ENCODE data around the gene CNP. TPM values are rescaled to one million over a fixed set of nuclear protein-coding genes. Genes with fewer than 3 reads are reported as not detected.

Gene CNP
- 51.1 and 97.1 TPM in 2 replicates for total RNA-seq (ENCODE audit: low replicate concordance)

GRCh38 chr17:41966463-41967140 is at the start of gene CNP:
CNP (plus strand) TSS chr17:41966795; CDS start chr17:41966885, 90 bp downstream.

DNA sequence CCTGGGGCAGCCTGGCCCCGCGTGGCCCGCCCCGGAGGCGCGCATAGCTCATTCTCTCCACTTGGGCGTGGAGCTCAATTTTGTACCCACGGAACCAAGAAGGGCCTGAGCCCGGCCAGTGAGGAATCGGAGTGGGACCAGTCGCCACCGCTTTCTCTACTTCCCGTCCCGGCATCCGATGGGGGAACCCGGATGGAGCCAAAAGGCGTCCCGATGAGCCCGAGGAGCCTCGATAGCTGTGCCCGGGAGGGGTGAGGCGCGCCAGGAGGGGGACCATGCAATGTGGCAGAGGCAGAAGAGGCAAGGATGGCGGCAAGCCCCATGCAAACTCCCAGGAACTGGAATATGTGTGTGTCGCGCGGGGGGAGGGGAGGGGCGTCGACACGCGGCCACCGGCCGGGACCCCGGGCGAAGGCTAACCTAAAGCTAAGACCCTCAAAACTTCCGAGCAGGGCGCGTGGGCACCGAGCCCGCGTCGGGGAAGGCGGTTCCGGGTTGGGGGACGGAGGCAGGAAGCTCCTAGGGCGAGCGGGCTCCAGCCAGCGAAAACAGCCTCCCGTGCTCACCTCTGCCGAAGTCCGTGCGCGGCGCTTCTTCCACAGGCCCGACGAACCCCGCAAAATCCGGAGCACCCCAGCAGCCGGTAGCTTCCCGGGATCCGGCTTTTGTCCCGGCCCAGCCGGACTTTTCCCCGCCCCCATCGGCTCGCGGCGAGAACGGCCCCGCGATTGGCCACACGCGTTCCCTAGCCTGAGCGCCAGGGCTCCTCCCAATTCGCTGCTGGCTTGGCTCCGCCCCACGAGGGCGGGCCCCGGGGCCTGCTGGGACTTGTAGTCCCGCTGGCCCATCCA is 48.1 kb upstream of the CNP start, which contains the start of gene ACLY:
Gene ACLY (minus strand): TSS at position 638 of the 851 bp plus-strand sequence. CDS start 5,078 bp downstream, outside the sequence.

GRCh38 chr17:41930009-41930832 is 36.4 kb upstream of the CNP start, which contains the start of gene ODAD4:
ODAD4 (plus strand) TSS chr17:41930617; CDS start chr17:41930724, 107 bp downstream.

DNA sequence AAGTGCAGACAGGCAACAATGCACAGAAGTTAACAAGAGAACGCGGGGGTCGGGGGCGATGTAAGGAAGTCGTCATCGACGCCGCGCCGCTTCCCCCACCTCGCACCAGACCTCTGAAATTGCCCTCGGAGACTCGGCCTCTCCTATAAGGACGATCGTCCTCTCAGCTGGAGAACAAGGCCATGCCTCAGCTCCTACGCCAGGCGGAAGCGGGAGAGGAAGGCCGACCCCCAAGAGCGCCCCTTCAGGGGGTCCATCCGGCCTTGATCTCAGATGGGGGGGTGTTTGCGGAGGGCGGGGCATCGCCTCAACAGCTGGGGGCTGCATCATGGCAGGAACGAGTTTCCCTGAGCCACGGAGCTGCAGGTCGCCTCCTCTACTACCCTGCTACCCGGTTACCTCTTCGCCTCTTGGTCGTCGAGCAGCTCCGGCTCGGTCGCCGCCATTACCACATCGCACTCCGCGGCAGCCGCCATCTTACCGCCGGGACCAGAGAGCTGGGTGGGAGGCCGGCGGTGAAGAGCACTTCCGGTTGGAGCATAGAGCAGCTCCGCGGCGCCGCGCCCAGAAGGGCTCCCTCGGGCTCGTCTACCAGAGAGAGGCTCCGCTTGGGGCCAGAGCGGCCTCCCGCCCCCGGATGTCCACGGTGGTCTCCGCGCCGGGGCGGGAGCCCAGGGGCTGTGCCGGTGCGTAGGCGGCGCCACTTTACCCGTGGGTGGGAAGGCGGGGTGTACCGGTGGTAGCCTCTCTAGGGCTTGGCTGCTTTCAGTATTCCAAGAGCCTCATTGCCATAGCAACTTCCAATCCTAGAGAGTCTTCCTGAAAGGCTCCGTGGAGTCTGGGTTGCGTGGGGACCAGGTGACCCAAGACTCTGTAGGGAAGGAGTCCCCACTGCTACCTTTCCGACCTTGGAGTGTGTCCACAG is 50.6 kb downstream of the CNP start, which contains the start of gene DNAJC7:
Gene DNAJC7 (minus strand): TSS at position 499 of the 925 bp plus-strand sequence. CDS start 23 bp downstream, at position 476.

GRCh38 chr17:42019509-42020404 is 53.2 kb downstream of the CNP start, which contains the start of gene NKIRAS2:
NKIRAS2 (plus strand) TSS chr17:42020090; CDS start chr17:42021578, 1,488 bp downstream.

Other genes starting within 250 kb of the CNP start
- gene HAP1, start 232.2 kb upstream of the CNP start, total RNA-seq (ENCODE audit: low replicate concordance), result 0.08 and 0.12 TPM in 2 replicates
- 2.3 and 59.7 TPM in 2 replicates for gene JUP, start 180.1 kb upstream of the CNP start, total RNA-seq (ENCODE audit: low replicate concordance)
- 90.3 and 133 TPM in 2 replicates for gene P3H4, start 154.8 kb upstream of the CNP start, total RNA-seq (ENCODE audit: low replicate concordance)
- 494 and 761 TPM in 2 replicates for gene FKBP10, start 153.8 kb upstream of the CNP start, total RNA-seq (ENCODE audit: low replicate concordance)
- 66.8 and 70.7 TPM in 2 replicates for gene NT5C3B, start 130.6 kb upstream of the CNP start, total RNA-seq (ENCODE audit: low replicate concordance)
- 0.08 and 0.12 TPM in 2 replicates for gene KLHL10, start 129.0 kb upstream of the CNP start, total RNA-seq (ENCODE audit: low replicate concordance)
- 19.8 and 24.4 TPM in 2 replicates for gene KLHL11, start 101.4 kb upstream of the CNP start, total RNA-seq (ENCODE audit: low replicate concordance)
- 112 and 253 TPM in 2 replicates for gene ACLY, start 47.8 kb upstream of the CNP start, total RNA-seq (ENCODE audit: low replicate concordance)
- gene ODAD4, start 36.2 kb upstream of the CNP start, total RNA-seq (ENCODE audit: low replicate concordance), result 0.35 and 0.90 TPM in 2 replicates
- 70.9 and 71.8 TPM in 2 replicates for gene DNAJC7, start 50.6 kb downstream of the CNP start, total RNA-seq (ENCODE audit: low replicate concordance)
- gene NKIRAS2, start 53.3 kb downstream of the CNP start, total RNA-seq (ENCODE audit: low replicate concordance), result 17.3 and 27.1 TPM in 2 replicates
- gene C17orf113, start 83.8 kb downstream of the CNP start, total RNA-seq (ENCODE audit: low replicate concordance), result under 0.01 and 0.15 TPM in 2 replicates
- under 0.01 TPM in 1 of 2 replicates, not detected in the other for gene ZNF385C, start 131.7 kb downstream of the CNP start, total RNA-seq (ENCODE audit: low replicate concordance)
- 5.9 and 15.3 TPM in 2 replicates for gene DHX58, start 145.9 kb downstream of the CNP start, total RNA-seq (ENCODE audit: low replicate concordance)
- 5.6 and 11.1 TPM in 2 replicates for gene KAT2A, start 154.6 kb downstream of the CNP start, total RNA-seq (ENCODE audit: low replicate concordance)
- not detected in 2 replicates for gene HSPB9, start 156.0 kb downstream of the CNP start, total RNA-seq (ENCODE audit: low replicate concordance)
- gene RAB5C, start 188.2 kb downstream of the CNP start, total RNA-seq (ENCODE audit: low replicate concordance), result 41.7 and 64.7 TPM in 2 replicates
- 0.12 TPM in 1 of 2 replicates, not detected in the other for gene KCNH4, start 214.3 kb downstream of the CNP start, total RNA-seq (ENCODE audit: low replicate concordance)
- not detected in 2 replicates for gene HCRT, start 218.7 kb downstream of the CNP start, total RNA-seq (ENCODE audit: low replicate concordance)
- gene GHDC, start 227.7 kb downstream of the CNP start, total RNA-seq (ENCODE audit: low replicate concordance), result 11.1 and 13.4 TPM in 2 replicates

Measured in smooth muscle cell of the coronary artery (primary cell).